ENCODE data around the gene MYEF2.

GRCh38 chr15:48145923-48146322, 32.2 kb downstream of the MYEF2 start:
- TF ChIP-seq, protein P1, sequence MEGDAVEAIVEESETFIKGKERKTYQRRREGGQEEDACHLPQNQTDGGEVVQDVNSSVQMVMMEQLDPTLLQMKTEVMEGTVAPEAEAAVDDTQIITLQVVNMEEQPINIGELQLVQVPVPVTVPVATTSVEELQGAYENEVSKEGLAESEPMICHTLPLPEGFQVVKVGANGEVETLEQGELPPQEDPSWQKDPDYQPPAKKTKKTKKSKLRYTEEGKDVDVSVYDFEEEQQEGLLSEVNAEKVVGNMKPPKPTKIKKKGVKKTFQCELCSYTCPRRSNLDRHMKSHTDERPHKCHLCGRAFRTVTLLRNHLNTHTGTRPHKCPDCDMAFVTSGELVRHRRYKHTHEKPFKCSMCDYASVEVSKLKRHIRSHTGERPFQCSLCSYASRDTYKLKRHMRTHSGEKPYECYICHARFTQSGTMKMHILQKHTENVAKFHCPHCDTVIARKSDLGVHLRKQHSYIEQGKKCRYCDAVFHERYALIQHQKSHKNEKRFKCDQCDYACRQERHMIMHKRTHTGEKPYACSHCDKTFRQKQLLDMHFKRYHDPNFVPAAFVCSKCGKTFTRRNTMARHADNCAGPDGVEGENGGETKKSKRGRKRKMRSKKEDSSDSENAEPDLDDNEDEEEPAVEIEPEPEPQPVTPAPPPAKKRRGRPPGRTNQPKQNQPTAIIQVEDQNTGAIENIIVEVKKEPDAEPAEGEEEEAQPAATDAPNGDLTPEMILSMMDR (IDR thresholded peaks at IDR 0.05; ENCODE audit: low read depth, low read length) = no peak
- no peak for TF ChIP-seq MAX (IDR thresholded peaks at IDR 0.05; ENCODE audit: low read depth, low read length)
- TF ChIP-seq POLR2A (IDR thresholded peaks at IDR 0.05; ENCODE audit: extremely low read depth, insufficient read length) = no peak

All from NB4 (cell line).